Testis (tissue), 2 donors: ENCODE data around the gene KRTAP4-9.
"Not testable (repeated sequence)": the region's sequence is repeated elsewhere in the genome, so short reads cannot be mapped to it uniquely, and the experiment has no call there.

Experiments
- POLR2A ChIP-seq: fragments of 450-650 bp; IDR thresholded peaks from one replicate; pipeline ENCODE4 v1.6.1; 2017; ENCODE audit warnings: antibody characterized with exemption, mild to moderate bottlenecking, moderate library complexity
- TF ChIP-seq, protein P1 (sequence below), 3 experiments: fragments of 450-650 bp in 2 of 3; fragments of 200-600 bp in 1 of 3; sonication (generic) in 1 of 3; IDR thresholded peaks; one replicate each; pipeline ENCODE4 v1.5.1; 2016 to 2019; ENCODE audit warnings: antibody characterized with exemption in 3 of 3, mild to moderate bottlenecking in 2 of 3, moderate library complexity in 1 of 3

DNA sequence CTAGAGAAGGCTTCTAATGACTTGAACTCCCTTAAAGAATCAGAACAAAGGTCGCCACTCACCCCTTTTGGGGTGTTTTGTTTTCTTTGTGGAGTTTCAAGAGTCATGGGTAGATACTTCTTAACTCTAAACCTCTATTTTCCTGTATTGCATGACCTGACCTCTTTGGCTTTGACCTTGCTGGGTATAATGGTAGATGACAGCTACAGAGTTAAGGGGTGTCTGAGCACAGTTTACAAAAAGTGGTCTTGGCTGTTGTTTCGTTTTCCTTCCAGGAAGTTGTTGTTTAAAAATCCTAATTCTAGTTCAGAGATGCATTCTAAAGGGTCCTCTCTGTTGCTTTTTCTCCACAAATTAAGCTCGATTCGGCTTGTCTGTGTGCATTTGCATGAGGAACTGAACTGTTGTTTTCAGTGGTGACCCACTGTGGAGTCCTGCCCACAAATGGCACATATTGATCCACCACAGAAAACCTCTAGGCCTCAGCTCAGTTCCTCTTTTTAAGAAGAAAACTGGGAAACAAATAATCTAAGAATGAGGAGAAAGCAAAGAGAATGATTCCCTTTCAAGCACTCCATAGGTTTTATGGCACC, 16.3 kb upstream of the KRTAP4-9 start:
- TF ChIP-seq, protein P1, sequence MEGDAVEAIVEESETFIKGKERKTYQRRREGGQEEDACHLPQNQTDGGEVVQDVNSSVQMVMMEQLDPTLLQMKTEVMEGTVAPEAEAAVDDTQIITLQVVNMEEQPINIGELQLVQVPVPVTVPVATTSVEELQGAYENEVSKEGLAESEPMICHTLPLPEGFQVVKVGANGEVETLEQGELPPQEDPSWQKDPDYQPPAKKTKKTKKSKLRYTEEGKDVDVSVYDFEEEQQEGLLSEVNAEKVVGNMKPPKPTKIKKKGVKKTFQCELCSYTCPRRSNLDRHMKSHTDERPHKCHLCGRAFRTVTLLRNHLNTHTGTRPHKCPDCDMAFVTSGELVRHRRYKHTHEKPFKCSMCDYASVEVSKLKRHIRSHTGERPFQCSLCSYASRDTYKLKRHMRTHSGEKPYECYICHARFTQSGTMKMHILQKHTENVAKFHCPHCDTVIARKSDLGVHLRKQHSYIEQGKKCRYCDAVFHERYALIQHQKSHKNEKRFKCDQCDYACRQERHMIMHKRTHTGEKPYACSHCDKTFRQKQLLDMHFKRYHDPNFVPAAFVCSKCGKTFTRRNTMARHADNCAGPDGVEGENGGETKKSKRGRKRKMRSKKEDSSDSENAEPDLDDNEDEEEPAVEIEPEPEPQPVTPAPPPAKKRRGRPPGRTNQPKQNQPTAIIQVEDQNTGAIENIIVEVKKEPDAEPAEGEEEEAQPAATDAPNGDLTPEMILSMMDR (IDR thresholded peaks at IDR 0.05): not testable (repeated sequence)
- TF ChIP-seq POLR2A: not testable (repeated sequence)
